Peyer's patch (tissue), 4 donors: ENCODE data around the gene KRTAP19-2. TPM values are rescaled to one million over a fixed set of nuclear protein-coding genes. Genes with fewer than 3 reads are reported as not detected.

Experiments
- DNase-seq, 3 donors: peaks; one replicate each; pipeline ENCODE4 v3.0.0-alpha.2; 2017 to 2019
- H3K27ac ChIP-seq, 4 donors: fragments of 200-600 bp; sonication (generic); one replicate each; pipeline ENCODE4 v1.5.1; 2016 to 2019
- H3K27me3 ChIP-seq, 2 donors: fragments of 200-600 bp; sonication (generic); one replicate each; pipeline ENCODE4 v1.5.1; 2019
- H3K36me3 ChIP-seq, 3 donors: fragments of 200-600 bp; sonication (generic); one replicate each; pipeline ENCODE4 v1.5.1; 2016 to 2019
- H3K4me1 ChIP-seq, 4 donors: fragments of 200-600 bp; sonication (generic); one replicate each; pipeline ENCODE4 v1.5.1; 2016 to 2019
- H3K4me3 ChIP-seq, 4 donors: fragments of 200-600 bp; sonication (generic); 1 replicate in 3 of 4; 2 replicates in 1 of 4; pipeline ENCODE4 v1.5.1; 2016 to 2019; ENCODE audit warnings: mild to moderate bottlenecking in 1 of 4
- H3K9me3 ChIP-seq, 4 donors: fragments of 200-600 bp; sonication (generic); one replicate each; pipeline ENCODE4 v1.5.1; 2016 to 2019; ENCODE audit warnings: mild to moderate bottlenecking in 1 of 4
- CTCF ChIP-seq, 6 experiments: fragments of 450-650 bp in 4 of 6; fragments of 200-600 bp in 2 of 6; sonication (generic) in 1 of 6; IDR thresholded peaks; one replicate each; pipeline ENCODE4 v1.5.1; 2017 to 2019; ENCODE audit warnings: antibody characterized with exemption in 6 of 6, mild to moderate bottlenecking in 3 of 6, moderate library complexity in 1 of 6
- POLR2A ChIP-seq, 2 donors: fragments of 450-650 bp; IDR thresholded peaks; one replicate each; pipeline ENCODE4 v1.5.1; 2017; ENCODE audit warnings: antibody characterized with exemption in 2 of 2, mild to moderate bottlenecking in 2 of 2, moderate library complexity in 2 of 2
- total RNA-seq, 4 donors: library from RNA; depleted of rRNA; stranded (reverse); fragments of >200 nt; gene quantifications; one replicate each; pipeline ENCODE4 v1.1.0, GENCODE V29; 2016

KRTAP19-2 gene
- total RNA-seq, 4 donors from 2014 or later: not detected

- H3K36me3 ChIP-seq: no peaks in the 10 kb centered on the region
- H3K4me1 ChIP-seq: no peaks in the 10 kb centered on the region
- H3K27me3 ChIP-seq: no peaks in the 10 kb centered on the region
- no peak overlapping the region for H3K27ac ChIP-seq
- no peak for DNase-seq
- H3K4me3 ChIP-seq: no peak overlapping the region
- no peak for TF ChIP-seq POLR2A (IDR thresholded peaks at IDR 0.05)
- TF ChIP-seq CTCF (IDR thresholded peaks at IDR 0.05): no peak
- H3K9me3 ChIP-seq: no peaks in the 10 kb centered on the region
Measured at GRCh38 chr21:30468900-30469714, 18.1 kb downstream of the KRTAP19-2 start.

GRCh38 chr21:30463713-30464112, 23.5 kb downstream of the KRTAP19-2 start:
- Histone ChIP-seq H3K27me3 (no peaks in the 10 kb centered on the region), H3K36me3 (no peaks in the 10 kb centered on the region), H3K4me1 (no peaks in the 10 kb centered on the region), H3K4me3 (no peak overlapping the region), H3K27ac (no peak overlapping the region), H3K9me3 (peaks cover 0 to 5% (median 0%) of the 10 kb centered on the region in 4 donors)
- TF ChIP-seq POLR2A (IDR thresholded peaks at IDR 0.05) (no peak), CTCF (IDR thresholded peaks at IDR 0.05) (peak in 1 of 6 experiments; percentile 5)
- no peak for DNase-seq

- Histone ChIP-seq H3K4me1 (no peaks in the 10 kb centered on the region), H3K27ac (no peak overlapping the region), H3K36me3 (no peaks in the 10 kb centered on the region), H3K27me3 (no peaks in the 10 kb centered on the region), H3K9me3 (no peaks in the 10 kb centered on the region), H3K4me3 (no peak overlapping the region)
- no peak for TF ChIP-seq POLR2A (IDR thresholded peaks at IDR 0.05)
- TF ChIP-seq CTCF (IDR thresholded peaks at IDR 0.05): no peak
- DNase-seq: no peak
Measured at GRCh38 chr21:30448514-30448913, 38.7 kb downstream of the KRTAP19-2 start.

GRCh38 chr21:30447056-30447455, 40.2 kb downstream of the KRTAP19-2 start:
- H3K9me3 ChIP-seq: no peaks in the 10 kb centered on the region
- H3K27ac ChIP-seq: no peak overlapping the region
- H3K36me3 ChIP-seq: no peaks in the 10 kb centered on the region
- DNase-seq: no peak
- no peak overlapping the region for H3K4me3 ChIP-seq
- H3K27me3 ChIP-seq: no peaks in the 10 kb centered on the region
- TF ChIP-seq CTCF (IDR thresholded peaks at IDR 0.05) (no peak), POLR2A (IDR thresholded peaks at IDR 0.05) (no peak)
- no peaks in the 10 kb centered on the region for H3K4me1 ChIP-seq

GRCh38 chr21:30444204-30444603, 43.0 kb downstream of the KRTAP19-2 start:
- no peak for DNase-seq
- no peaks in the 10 kb centered on the region for H3K36me3 ChIP-seq

More at GRCh38 chr21:30444204-30444603, 43.0 kb downstream of the KRTAP19-2 start:
- TF ChIP-seq CTCF (IDR thresholded peaks at IDR 0.05) (no peak), POLR2A (IDR thresholded peaks at IDR 0.05) (no peak)
- Histone ChIP-seq H3K27me3 (no peaks in the 10 kb centered on the region), H3K9me3 (no peaks in the 10 kb centered on the region), H3K27ac (no peak overlapping the region), H3K4me1 (no peaks in the 10 kb centered on the region), H3K4me3 (no peak overlapping the region)
